ENCODE data around the gene MACROD1. TPM values are rescaled to one million over a fixed set of nuclear protein-coding genes. Genes with fewer than 3 reads are reported as not detected.

MACROD1 gene
- total RNA-seq, 6 experiments from 2014 or later: 11.8 to 17.0 (median 13.1) TPM

DNA sequence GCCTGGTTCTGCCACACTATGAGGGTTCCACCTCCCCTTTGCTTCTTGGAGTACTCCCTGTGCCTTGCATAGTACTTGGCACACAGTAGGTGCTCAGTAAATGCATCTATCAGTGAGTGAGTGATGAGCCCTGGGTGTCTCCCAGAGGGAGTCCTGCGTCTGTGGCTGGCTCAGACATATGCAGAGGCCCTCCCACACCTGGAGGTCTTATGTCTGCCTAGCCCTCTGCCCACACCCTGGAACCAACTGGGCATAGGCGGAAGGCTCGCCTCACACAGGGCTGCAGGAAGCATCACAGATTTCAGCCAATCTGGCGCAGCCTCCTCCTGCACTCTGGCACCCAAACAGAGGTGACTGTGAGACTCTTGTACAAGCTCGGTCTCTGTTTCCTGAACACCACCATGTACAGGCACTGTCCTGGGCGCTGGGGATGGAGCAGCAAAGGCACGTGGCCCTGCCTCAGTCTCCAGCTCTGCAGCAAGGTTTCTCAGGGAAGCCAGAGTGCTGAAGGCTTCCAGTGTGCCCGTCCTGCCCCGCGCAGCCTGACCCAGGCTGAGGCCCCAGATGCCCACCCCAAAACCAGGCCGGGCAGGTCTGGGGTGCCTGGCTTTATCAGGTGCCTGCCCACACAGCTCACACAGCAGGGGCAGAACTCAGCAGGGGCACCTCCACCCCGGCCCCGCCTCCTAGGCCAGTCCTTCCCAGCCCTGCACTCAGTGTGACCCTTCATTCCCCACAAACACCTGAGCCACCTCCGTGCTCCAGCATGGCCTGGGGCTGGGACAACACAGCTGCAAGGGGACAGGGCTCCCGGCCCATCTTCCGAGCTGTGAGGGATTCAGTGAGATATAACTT lies 103.5 kb downstream of the MACROD1 start:
- no peak overlapping the region for H3K27ac Mint-ChIP-seq
- H3K9me3 Mint-ChIP-seq: no peaks in the 10 kb centered on the region
- no peaks in the 10 kb centered on the region for H3K4me1 Mint-ChIP-seq (ENCODE audit: low read depth)
- no peak overlapping the region for H3K4me3 Mint-ChIP-seq
- H3K36me3 Mint-ChIP-seq (ENCODE audit: low read depth): no peaks in the 10 kb centered on the region
- H3K27me3 Mint-ChIP-seq (ENCODE audit: insufficient read depth): peaks cover 18% of the 10 kb centered on the region; the same call in 1 of the 2 replicates
- TF ChIP-seq, protein P1, sequence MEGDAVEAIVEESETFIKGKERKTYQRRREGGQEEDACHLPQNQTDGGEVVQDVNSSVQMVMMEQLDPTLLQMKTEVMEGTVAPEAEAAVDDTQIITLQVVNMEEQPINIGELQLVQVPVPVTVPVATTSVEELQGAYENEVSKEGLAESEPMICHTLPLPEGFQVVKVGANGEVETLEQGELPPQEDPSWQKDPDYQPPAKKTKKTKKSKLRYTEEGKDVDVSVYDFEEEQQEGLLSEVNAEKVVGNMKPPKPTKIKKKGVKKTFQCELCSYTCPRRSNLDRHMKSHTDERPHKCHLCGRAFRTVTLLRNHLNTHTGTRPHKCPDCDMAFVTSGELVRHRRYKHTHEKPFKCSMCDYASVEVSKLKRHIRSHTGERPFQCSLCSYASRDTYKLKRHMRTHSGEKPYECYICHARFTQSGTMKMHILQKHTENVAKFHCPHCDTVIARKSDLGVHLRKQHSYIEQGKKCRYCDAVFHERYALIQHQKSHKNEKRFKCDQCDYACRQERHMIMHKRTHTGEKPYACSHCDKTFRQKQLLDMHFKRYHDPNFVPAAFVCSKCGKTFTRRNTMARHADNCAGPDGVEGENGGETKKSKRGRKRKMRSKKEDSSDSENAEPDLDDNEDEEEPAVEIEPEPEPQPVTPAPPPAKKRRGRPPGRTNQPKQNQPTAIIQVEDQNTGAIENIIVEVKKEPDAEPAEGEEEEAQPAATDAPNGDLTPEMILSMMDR (IDR thresholded peaks at IDR 0.05): no peak
- DNase-seq: no peak

DNA sequence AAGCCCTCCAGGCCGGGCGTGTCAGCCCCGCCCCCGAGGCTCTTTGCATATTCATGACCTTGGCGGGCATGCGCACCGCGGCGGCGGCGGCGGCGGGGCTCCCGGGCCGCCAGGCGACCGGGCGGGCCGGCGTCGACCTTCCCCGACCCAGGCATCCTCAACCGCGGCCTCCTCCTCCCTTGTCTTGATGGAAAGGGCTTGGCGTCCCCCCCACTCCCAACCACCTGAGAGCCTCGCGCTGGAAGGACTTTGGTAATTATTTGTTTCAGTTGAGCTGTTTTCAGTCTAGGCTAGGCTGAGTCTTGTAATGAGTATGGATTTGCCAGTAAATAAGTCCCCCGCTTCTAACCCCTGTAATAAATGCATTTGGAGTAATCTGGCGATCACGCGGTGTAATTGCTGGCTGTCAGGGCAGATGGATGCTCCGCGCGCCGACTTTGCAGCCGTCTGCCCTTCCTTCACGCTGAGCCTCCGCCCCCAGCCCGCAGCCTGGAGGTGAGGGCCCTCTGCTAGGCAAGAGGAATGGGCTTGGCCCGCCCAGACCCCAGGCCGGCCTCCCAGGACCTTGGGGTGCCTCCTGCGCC lies 105.0 kb downstream of the MACROD1 start:
- Mint-ChIP-seq H3K27me3 (ENCODE audit: insufficient read depth) (peaks cover 18% of the 10 kb centered on the region; the same call in 1 of the 2 replicates), H3K4me1 (ENCODE audit: low read depth) (no peaks in the 10 kb centered on the region), H3K36me3 (ENCODE audit: low read depth) (no peaks in the 10 kb centered on the region), H3K27ac (no peak overlapping the region), H3K4me3 (peak overlapping the region; percentile 79), H3K9me3 (no peaks in the 10 kb centered on the region)
- TF ChIP-seq, protein P1 (IDR thresholded peaks at IDR 0.05): no peak
- no peak for DNase-seq

DNA sequence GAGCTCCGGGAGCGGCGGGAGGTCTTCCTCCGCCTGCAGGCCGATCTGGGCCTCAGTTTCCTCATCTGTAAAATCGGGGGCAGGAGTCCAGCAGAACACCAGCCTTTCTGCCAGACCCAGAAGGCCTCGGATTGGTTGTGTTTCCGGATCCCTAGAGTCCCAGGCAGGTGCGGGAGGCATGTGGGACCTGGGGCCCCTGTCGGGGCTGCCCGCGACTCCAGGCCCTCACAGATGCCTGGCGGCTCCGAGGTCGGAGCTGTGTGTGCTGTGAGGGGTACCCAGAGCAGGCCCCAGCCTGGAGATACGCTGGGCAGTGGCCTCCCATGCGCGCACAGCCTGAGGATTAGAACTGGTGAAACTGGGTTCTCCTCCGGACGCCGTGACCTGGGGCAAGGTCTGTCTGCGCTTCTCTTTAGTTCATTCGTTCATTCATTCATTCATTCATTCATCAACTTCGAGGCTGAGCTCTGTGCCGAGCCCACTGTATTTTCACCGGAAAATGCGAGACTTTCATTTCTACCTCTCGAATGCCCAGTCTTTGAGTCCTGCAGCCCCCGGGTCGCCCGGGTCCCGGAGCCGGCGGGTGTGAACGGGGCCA lies 105.6 kb downstream of the MACROD1 start:
- no peaks in the 10 kb centered on the region for H3K4me1 Mint-ChIP-seq (ENCODE audit: low read depth)
- TF ChIP-seq, protein P1 (IDR thresholded peaks at IDR 0.05): no peak
- peaks cover 18% of the 10 kb centered on the region; the same call in 1 of the 2 replicates for H3K27me3 Mint-ChIP-seq (ENCODE audit: insufficient read depth)
- no peaks in the 10 kb centered on the region for H3K36me3 Mint-ChIP-seq (ENCODE audit: low read depth)
- no peak for DNase-seq
- H3K9me3 Mint-ChIP-seq: no peaks in the 10 kb centered on the region
- H3K4me3 Mint-ChIP-seq: peak overlapping the region; percentile 79; the same call in 1 of the 2 replicates
- H3K27ac Mint-ChIP-seq: no peak overlapping the region

DNA sequence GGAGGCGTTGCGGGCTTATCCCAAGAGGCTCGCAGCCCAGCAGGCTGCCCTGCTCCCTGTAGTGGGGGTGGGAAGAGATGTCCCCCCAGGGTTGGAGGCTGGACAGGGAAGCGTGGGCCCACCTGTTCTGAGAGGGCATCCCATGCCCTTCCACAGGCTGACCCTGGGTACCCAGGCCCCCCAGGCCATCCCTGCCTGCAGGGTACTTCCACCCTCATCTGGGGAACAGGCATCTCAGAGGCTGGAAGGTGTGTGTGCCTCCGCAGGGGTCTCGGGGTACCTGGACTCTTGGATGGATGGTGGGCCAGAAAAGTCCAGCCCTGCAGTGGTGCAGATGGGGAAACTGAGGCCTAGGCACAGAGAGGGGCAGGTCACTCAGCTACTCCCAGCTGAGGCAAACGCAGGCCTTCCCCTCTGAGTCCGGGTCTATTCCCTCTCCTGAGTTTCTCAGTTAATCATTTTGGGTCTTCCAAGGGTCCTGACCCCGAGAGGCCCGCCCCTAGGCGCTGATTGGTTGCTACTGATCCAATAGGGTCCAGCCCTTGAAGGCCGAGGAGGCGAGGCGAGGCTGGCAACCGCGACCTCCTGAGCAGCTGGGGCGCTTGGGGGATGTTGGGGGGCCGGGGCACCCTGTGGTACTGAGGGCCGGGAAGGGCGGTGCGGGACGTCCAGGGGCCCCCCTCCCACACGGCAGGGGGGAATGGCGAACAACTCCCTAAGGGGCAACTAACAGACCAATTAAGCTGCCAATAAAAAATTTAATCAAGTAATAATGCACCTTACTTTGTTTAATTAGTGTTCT lies 106.4 kb downstream of the MACROD1 start:
- Mint-ChIP-seq H3K4me3 (no peak overlapping the region), H3K27me3 (ENCODE audit: insufficient read depth) (peaks cover 22% of the 10 kb centered on the region; the same call in 1 of the 2 replicates)
- DNase-seq: no peak

More for the DNA sequence above, 106.4 kb downstream of the MACROD1 start:
- TF ChIP-seq, protein P1 (IDR thresholded peaks at IDR 0.05): no peak
- no peaks in the 10 kb centered on the region for H3K9me3 Mint-ChIP-seq
- no peak overlapping the region for H3K27ac Mint-ChIP-seq
- no peaks in the 10 kb centered on the region for H3K36me3 Mint-ChIP-seq (ENCODE audit: low read depth)
- H3K4me1 Mint-ChIP-seq (ENCODE audit: low read depth): no peaks in the 10 kb centered on the region
